Endothelial cell (in vitro differentiated cells): ENCODE data around the gene CNTN4. TPM values are rescaled to one million over a fixed set of nuclear protein-coding genes. Genes with fewer than 3 reads are reported as not detected.

ENCODE experiments used
- DNase-seq: peaks from one replicate; pipeline ENCODE4 v3.0.0; 2021; ENCODE audit warnings: low spot score
- H3K27ac Mint-ChIP-seq: one replicate; pipeline ENCODE4 v1.8.0; 2021; ENCODE audit warnings: mixed read lengths, inconsistent platforms; ENCODE audit not compliant: unreplicated experiment
- H3K27me3 Mint-ChIP-seq: one replicate; pipeline ENCODE4 v1.8.0; 2021; ENCODE audit warnings: mild to moderate bottlenecking, moderate library complexity, mixed read lengths, inconsistent platforms; ENCODE audit not compliant: unreplicated experiment
- H3K36me3 Mint-ChIP-seq: one replicate; pipeline ENCODE4 v1.8.0; 2021; ENCODE audit warnings: mild to moderate bottlenecking, low read depth, mixed read lengths, inconsistent platforms; ENCODE audit not compliant: unreplicated experiment
- H3K4me1 Mint-ChIP-seq: one replicate; pipeline ENCODE4 v1.8.0; 2021; ENCODE audit warnings: mild to moderate bottlenecking, mixed read lengths, inconsistent platforms; ENCODE audit not compliant: unreplicated experiment
- H3K4me3 Mint-ChIP-seq: one replicate; pipeline ENCODE4 v1.8.0; 2021; ENCODE audit warnings: mild to moderate bottlenecking, mixed read lengths, inconsistent platforms; ENCODE audit not compliant: unreplicated experiment
- H3K9me3 Mint-ChIP-seq: one replicate; pipeline ENCODE4 v1.8.0; 2021; ENCODE audit warnings: mixed read lengths, inconsistent platforms; ENCODE audit not compliant: unreplicated experiment
- CTCF ChIP-seq: fragments of 200-600 bp; sonication (generic); IDR thresholded peaks from one replicate; pipeline ENCODE4 v1.5.0; 2021; ENCODE audit warnings: antibody characterized with exemption; ENCODE audit not compliant: unreplicated experiment
- total RNA-seq: library from RNA; stranded (reverse); fragmentation: NEBNext Ultra II Directional; extraction: Animal tissue kit (Norgen Biotek cat#: 25700); gene quantifications from one replicate; pipeline ENCODE4 v1.2.1, GENCODE V29; 2021; ENCODE audit not compliant: unreplicated experiment

CNTN4 gene
- total RNA-seq, 1 donor from 2014 or later: not detected

- TF ChIP-seq CTCF: no peak
- Mint-ChIP-seq H3K27me3 (peaks cover 4% of the 10 kb centered on the region), H3K9me3 (peaks cover 32% of the 10 kb centered on the region), H3K4me1 (no peaks in the 10 kb centered on the region), H3K27ac (no peak overlapping the region), H3K4me3 (no peak overlapping the region), H3K36me3 (peaks cover 7% of the 10 kb centered on the region)
- DNase-seq: no peak
Observed at GRCh38 chr3:2851361-2851760, 752.7 kb downstream of the CNTN4 start.

GRCh38 chr3:2851835-2852234, 753.2 kb downstream of the CNTN4 start:
- no peak for DNase-seq
- H3K4me3 Mint-ChIP-seq: no peak overlapping the region
- peaks cover 4% of the 10 kb centered on the region for H3K27me3 Mint-ChIP-seq
- TF ChIP-seq CTCF: no peak
- no peaks in the 10 kb centered on the region for H3K4me1 Mint-ChIP-seq
- H3K27ac Mint-ChIP-seq: no peak overlapping the region
- H3K36me3 Mint-ChIP-seq: peaks cover 7% of the 10 kb centered on the region
- peaks cover 37% of the 10 kb centered on the region for H3K9me3 Mint-ChIP-seq

- Mint-ChIP-seq H3K9me3 (peaks cover 35% of the 10 kb centered on the region), H3K4me3 (no peak overlapping the region), H3K27ac (no peak overlapping the region), H3K36me3 (peaks cover 3% of the 10 kb centered on the region), H3K4me1 (no peaks in the 10 kb centered on the region), H3K27me3 (peaks cover 2% of the 10 kb centered on the region)
- no peak for DNase-seq
- TF ChIP-seq CTCF: no peak
Observed at GRCh38 chr3:2853651-2854050, 755.0 kb downstream of the CNTN4 start.

- H3K9me3 Mint-ChIP-seq: peaks cover 41% of the 10 kb centered on the region
- no peak overlapping the region for H3K4me3 Mint-ChIP-seq
- no peak for DNase-seq
- peaks cover 2% of the 10 kb centered on the region for H3K27me3 Mint-ChIP-seq
- no peaks in the 10 kb centered on the region for H3K4me1 Mint-ChIP-seq
- TF ChIP-seq CTCF: no peak
- no peaks in the 10 kb centered on the region for H3K36me3 Mint-ChIP-seq
- no peak overlapping the region for H3K27ac Mint-ChIP-seq
Observed at GRCh38 chr3:2856138-2857133, 757.8 kb downstream of the CNTN4 start.

- no peak for TF ChIP-seq CTCF
- H3K36me3 Mint-ChIP-seq: no peaks in the 10 kb centered on the region
- no peak for DNase-seq
- H3K9me3 Mint-ChIP-seq: peaks cover 34% of the 10 kb centered on the region
- H3K27me3 Mint-ChIP-seq: peaks cover 2% of the 10 kb centered on the region
- no peak overlapping the region for H3K27ac Mint-ChIP-seq
- no peak overlapping the region for H3K4me3 Mint-ChIP-seq
- H3K4me1 Mint-ChIP-seq: no peaks in the 10 kb centered on the region
Observed at GRCh38 chr3:2860626-2861025, 762.0 kb downstream of the CNTN4 start.
